NCI-H748 (cell line): ENCODE data around the gene CEP43.

Source experiments
- DNase-seq: peaks from one replicate; lab custom pipeline; 2025; ENCODE audit not compliant: unreplicated experiment; lab: John Stamatoyannopoulos, UW

CEP43 gene

DNA sequence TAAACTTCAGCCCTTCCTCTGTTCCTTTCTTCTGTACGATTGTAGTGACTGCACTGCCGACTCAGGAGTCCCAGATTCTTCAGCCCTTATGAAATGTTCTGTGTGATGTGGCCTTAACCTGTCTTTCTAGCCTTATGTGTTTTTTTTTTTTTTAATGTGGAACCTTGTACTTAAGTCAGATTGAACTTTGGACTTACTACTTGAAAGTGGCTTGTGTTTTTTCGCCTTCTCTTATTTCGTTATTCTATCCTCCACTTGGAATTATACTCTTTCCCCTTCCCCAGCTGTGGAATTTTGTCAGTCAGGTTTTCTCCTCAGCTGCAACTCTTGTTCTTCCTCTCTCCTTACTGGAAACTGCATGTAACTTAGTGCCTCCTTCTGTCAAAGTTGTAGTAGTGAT lies 8.8 kb downstream of the CEP43 start:
- no peak for DNase-seq

DNA sequence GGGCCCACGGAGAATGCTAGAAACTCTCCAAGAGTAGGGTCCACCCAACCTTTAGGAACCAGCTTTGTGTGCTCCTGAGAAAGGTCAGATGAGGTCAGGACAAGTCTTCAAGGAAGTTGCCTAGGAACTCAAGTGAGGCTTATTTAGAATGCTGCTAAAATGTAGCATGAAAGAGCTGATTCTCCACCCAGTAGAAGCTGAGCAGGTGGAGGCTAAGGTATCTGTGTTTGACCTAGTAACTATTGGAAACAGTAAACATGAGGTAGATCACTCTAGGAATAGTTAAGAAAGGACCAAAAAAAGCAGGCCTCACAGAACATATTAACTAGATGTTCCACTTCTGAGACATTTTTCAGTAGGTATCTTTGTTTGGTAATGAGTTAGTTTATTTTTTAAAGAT lies 13.9 kb downstream of the CEP43 start:
- DNase-seq: no peak

DNA sequence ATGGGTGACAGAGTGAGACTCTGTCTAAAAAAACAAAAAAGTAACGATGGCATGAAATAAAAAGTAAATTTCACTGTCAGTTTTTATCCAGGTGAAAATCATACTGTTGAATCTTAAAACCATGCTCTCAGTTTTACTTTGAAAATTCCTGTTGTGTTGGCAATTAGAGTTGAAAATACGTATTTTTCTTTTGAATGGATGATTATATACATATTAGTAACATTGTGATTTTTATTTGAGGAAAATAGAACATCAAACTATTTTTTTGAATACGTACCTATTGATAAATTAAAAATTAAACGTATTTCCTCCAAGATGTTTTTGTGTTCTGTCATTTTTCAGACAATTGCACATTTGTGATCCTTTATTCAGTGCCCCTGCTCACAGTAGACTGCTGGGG lies 14.7 kb downstream of the CEP43 start:
- DNase-seq: no peak

DNA sequence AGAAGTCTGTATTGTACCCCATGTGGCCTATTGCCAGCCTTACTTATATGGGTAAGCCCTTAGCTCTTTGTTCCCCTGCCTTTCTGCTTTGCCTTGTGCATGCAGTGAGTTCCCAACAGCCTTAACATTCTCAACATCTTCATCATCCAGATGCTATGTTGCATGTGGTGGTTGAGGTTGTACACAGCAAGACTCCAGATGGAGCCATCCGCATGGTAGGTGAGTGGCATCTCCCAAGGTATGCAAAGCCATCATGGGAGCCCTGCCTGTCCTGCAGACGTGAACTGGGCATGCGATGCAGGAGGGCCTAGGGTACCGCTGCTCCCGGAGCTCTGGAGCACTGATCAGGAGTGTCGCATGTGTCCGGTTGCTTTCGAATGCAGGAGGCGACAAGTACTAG lies 16.1 kb downstream of the CEP43 start:
- DNase-seq: no peak

DNA sequence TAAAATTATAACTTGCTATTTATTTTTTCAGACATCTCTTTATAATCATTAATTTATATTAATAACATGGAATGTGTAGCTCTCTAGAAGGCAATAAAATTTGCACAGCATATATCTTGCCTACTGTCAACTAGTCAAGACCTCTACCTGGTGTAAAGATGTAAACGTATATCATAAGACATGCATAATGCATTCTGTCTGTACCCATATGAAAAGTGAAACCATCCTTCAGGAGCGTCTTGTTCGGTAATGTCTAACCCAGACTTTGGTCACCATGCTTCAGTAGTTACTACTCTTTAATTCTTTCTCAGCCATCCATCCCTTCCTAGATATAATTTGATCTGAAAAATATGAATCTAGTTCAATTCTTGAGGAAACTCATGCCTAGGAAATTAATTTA lies 21.0 kb downstream of the CEP43 start:
- DNase-seq: no peak

DNA sequence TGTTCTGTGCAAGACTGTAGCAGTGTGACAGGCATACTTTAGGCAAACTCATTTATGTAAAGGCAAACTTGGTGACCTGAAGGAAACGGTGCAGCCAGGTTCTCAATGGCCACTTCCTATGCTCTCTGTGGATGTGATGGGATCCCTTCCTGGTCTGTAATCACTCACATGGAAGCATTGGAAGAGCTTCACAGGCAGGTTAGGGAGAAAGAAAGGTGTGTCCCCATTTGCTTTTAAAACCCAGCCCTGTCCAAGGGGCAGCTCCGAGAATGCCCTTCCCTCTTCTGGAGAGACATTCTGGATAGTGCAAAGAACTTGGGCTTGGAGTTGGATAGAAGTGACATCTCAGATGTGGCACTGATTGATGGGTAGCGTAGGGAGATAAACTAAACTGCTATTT lies 28.1 kb downstream of the CEP43 start:
- no peak for DNase-seq

DNA sequence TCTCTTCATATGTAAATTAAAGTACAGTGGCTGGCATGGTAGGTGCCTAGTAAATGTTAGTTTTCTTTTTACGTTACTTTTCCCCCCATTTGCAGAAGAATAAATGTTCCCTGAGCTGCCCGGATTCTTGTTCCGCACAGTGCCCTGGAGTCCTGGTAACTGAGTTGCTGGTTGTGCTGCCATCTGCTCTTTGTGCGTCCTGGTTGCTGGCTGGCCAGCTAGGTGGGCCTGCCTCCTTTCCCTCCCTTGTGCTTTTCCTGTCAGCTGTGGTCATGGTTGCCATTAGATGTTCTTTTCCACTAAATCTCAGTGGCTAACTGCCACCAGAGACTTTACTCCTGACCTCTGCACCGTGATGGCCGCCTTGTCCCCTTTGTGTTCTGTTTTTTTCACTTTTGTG lies 28.6 kb downstream of the CEP43 start:
- no peak for DNase-seq

DNA sequence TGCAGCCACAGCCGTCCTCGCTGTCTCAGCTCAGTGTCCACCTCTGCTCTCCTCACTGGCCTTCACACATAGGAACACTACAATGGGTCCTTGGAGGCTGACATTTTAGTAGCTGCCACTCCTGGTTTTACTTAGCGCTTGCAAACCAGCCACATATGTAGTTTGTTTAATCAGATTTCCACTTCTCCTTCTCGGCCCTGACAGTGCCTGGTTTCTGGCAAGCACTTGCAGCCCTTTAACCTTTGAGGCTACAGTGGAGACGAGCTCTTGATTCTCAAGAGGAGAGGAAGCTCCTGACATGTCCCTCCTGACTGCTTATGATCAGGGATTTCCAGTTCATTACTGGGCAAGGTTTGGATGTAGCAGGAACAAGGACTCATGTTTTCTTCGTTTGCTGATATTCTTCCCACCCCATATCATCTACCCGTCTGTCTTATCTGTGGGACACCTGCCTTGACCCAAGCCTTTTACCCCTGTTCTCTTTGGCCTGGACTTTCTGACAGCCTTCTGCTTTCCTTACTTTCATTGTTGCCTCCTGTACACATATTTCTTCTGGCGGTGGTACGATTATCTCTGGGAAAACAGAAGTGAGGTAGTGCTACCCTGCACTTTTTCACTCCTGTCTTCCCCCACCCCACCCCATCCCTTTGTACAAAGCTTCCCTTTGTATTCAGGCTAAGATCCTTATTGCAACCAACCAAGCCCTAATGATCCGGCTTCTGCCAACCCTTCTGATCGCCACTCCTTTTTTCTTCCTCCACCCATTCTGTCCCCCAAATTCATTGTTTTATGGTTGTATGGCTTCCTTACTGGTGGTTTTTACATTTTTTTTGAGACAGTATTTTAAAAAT lies 31.2 kb downstream of the CEP43 start:
- DNase-seq: no peak

DNA sequence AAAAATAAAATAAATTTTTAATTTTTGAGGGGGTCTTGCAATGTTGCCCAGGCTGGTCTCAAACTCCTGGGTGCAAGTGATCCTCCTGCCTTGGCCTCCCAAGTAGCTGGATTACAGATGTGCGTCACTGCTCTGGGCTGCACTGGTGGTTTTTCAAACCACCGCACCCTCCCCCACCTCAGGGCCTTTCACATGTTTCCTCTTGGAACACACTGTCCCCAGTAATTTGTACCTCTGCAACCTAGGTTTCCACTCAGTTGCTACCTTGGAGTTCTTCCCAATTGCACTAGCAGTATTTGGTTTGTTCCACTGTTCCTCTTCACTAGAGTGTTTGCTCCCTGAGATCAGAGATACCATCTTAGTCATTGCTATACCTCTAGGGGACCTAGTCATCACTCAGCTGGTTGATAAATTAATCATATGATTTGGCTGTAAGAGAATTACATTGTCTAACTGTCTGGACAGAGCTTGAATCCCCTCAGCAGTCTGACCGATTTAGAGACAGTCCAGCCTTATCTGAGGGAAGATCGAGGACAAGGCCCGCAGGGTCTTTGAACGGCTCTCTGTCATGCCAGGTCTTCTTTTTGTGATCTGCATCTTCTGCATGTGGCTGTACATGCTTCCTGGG lies 32.0 kb downstream of the CEP43 start:
- DNase-seq: no peak

- DNase-seq: no peak
These were observed 34.9 kb downstream of the CEP43 start for GRCh38 chr6:167034056-167034455.

GRCh38 chr6:167037762-167038161 lies 38.6 kb downstream of the CEP43 start:
- no peak for DNase-seq

GRCh38 chr6:167044696-167045095 lies 45.5 kb downstream of the CEP43 start:
- no peak for DNase-seq

GRCh38 chr6:167045828-167046580 lies 46.8 kb downstream of the CEP43 start:
- peak; percentile 7 for DNase-seq

DNA sequence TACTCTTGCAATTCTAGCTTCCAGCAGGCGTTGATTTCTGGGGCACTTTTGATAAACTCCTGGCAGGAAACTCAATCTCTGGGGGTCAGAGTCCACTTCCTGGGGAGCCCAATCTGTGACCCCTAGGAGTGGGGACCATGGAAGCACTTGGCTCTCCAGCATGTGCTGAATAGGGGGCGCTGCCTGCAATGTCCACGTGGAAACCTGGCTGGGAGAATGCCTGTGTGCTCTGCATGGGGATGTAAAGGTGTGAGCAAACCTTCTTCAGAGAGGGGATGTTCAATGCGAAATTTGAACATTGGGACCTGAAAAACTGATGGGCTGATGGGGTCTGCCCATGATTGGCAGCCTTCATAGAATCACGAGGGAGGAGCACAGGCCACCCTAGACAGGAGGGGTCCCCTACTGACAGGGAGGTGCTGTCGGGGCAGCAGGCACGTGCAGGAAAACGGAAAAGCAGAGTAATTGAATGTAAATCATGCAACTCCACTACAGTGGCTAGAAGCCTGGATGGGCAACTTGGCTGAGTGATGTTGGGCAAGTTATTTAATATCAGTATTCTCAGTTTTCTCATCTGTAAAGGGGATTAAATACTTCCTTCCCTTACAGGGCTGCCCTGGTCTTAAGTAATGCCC lies 47.8 kb downstream of the CEP43 start:
- no peak for DNase-seq

- DNase-seq: no peak
These were observed 48.4 kb downstream of the CEP43 start for GRCh38 chr6:167047554-167047953.
